NK-92 (cell line): ENCODE data around the gene HYAL2.
"Not testable (repeated sequence)": the region's sequence is repeated elsewhere in the genome, so short reads cannot be mapped to it uniquely, and the experiment has no call there.

Experiments used
- DNase-seq: peaks from one replicate; lab custom pipeline; 2025; ENCODE audit not compliant: unreplicated experiment; lab: John Stamatoyannopoulos, UW

HYAL2 gene

GRCh38 chr3:50293079-50293801 lies 29.3 kb downstream of the HYAL2 start:
- DNase-seq, result no peak

DNA sequence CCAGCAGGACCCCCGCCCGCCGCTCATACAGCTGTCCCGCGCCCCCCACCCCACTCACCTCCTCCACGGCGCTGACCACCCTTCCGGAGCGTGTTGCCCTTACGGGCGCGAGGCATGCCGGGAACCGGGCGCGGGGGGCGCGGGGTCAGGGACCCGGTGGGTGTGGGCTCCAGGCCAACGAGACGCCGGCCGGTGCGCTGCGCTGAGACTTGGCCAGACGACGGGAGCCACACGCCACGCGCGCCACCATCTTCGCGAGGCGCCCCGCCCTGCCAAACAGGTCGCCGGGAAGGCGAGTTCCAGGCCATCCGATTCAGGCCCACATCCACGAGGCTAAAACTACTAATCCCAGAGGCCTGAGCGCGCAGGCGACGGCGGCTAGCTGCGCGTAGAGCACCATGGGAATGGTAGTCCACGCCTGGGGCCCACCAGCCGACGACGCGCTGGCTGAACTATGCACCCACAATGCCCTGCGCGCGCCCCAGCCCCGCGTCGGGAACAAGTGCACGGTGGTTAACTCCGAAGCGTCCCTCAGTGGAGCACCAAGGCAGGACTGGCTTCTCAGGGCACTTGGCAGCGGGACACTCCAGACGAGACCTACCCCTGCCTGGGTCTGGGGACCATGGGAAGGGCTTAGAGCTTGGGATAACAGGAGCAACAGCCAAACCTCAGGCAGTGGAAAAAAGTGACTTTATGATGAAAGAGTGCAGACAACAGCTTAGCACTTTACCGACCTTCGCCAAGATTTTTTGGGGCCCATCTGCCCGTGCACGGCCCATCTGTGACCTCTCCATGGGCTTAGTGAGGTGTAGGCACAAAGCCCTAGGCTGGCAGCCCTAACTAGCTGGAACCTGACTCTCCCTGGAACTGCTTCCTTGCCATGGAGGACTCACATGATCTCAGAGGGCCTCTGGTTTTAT lies 30.1 kb downstream of the HYAL2 start, which contains the start of gene IFRD2:
IFRD2 (minus strand) TSS at position 271 of the 920 bp plus-strand sequence; CDS start at position 116, 155 bp downstream.
- peak; percentile 64 for DNase-seq

GRCh38 chr3:50290161-50290641 lies 32.3 kb downstream of the HYAL2 start:
- DNase-seq, result no peak

DNA sequence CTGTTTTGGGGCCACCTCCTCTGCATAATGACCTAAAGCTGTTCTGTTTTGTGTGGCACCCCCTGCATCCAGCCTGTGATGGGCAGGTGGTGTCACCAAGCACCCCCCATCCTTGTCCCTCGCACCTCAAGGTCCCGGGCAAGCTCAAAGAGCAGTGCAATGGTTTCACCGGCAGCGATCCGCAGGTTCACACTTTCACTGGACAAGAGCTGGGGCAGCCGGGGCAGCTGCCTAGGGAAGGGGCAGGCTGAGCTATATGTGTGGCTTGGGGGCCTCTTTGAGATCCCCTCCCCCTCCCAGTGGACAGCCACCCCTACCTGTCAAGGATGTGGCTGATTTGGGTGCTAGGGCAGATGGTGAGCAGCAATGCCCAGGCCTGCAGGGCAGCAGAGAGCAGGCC lies 33.4 kb downstream of the HYAL2 start:
- no peak for DNase-seq

DNA sequence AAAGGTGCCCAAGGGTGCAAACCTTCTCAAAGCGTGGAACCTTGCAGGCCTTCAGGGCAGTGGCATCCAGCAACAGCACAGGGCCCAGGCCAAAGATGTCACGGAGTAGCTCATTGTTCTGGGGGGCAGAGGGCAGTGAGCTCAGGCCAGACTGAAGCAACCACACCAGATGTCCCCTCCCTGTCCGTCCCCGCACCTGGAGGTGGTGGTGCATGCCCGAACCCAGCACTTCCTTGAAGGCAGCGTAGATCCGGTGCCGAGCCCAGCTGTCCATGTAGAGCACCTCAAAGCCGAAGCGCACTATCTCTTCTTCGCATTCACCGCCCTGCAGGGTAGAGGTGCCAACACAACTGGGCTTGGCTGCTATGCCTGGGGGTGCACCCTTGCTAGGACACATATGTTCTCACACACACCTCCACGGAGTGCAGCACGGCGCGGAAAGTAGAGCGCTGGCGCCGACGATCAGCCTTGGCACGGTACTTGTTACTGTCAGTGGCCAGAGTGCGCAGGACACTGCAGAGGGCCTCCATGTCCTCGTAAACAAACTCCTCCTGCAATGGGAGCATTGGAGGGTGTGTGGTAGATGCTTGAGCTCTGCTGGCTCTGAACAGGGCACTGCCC lies 34.0 kb downstream of the HYAL2 start:
- no peak for DNase-seq

GRCh38 chr3:50287262-50287661 lies 35.3 kb downstream of the HYAL2 start:
- no peak for DNase-seq

- no peak for DNase-seq
These were observed 36.0 kb downstream of the HYAL2 start for GRCh38 chr3:50286322-50287227.

GRCh38 chr3:50284121-50284520 lies 38.4 kb downstream of the HYAL2 start:
- not testable (repeated sequence) for DNase-seq

DNA sequence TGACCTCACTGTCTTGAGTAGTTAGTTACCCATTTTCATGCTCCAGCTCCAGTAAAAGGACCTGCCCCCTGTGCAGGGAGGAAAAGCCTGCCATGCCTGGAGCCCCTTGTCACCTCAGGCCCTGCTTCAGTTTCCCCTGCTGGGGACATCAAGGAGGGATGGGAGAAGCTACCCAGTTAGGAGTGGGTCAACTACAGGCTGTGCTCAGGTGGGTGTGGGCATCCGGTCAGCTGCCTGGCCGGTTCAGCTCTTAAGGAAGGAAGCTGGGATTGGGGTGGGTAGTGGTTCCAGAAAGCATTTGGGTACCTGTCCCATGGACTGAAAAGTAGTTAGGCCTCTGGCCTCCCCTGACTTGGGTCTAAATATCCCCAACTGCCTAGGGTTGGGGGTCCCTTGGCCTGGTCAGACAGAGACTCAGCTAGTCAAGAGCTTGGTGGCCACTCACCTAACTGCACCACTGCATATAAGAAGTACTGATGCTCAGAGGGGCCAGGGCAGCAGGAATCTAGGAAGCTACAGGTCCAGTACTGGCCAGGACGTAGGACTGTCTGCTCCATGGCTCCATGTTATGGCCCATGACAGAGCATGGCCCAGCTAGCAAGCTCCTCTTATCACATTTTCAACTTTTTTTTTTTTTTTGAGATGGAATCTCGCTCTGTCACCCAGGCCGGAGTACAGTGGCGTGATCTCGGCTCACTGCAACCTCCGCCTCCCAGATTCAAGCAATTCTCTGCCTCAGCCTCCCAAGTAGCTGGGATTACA lies 43.1 kb downstream of the HYAL2 start:
- no peak for DNase-seq

GRCh38 chr3:50278880-50279224 lies 43.7 kb downstream of the HYAL2 start, which contains the start of gene LSMEM2:
Gene LSMEM2 (plus strand): TSS chr3:50279087. CDS start chr3:50279114, 27 bp downstream.
- no peak for DNase-seq

DNA sequence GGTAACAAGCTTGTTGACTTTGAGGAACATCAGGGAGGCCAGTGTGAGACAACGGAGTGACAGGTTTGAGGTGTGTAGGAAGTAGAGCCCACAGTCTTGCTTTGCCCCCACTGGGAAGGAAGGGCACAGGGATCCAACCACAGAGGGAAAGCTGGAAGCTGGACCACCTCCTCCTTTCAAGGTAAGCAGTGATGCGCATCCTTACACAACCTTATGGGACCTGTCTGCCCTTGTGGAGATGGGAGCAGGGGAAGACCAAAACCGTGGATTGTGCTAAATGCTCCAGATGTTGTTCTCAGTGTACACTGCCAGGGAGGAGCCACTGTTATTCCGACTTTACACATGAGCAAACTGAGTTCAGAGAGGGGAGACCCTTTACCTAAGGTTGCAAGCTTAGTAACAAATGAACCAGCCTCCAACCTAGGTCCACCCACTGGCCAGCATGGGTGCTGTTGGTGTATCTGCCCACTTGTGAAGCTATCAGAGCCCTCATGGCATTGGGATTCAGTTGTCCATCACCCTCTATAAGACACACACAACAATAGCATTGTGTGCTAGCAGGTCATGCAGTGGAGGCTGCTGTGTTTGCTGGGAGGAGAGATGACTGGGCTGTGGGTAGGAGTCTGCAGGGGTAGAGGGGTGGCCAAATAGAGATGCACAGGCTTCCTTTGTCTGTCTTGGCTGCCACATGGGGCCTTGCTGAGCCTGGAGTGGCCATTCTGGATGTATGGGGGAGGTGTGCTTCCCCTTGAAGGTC lies 44.2 kb downstream of the HYAL2 start:
- DNase-seq, result no peak

DNA sequence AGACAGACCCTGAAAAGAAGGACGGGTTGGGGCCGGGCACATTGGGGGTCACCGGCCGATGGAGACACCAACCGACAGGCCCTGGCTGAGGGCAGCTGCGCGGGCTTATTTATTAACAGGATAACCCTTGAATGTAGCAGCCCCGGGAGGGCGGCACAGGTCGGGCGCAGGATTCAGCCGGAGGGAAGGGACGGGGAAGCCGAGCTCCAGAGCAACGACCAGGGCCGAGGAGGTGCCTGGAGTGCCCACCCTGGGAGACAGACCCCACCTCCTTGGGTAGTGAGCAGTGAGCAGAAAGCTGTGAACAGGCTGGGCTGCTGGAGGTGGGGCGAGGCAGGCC lies 45.8 kb downstream of the HYAL2 start:
- no peak for DNase-seq

GRCh38 chr3:50275996-50276761 lies 46.4 kb downstream of the HYAL2 start:
- DNase-seq, result no peak

GRCh38 chr3:50275141-50275995 lies 47.2 kb downstream of the HYAL2 start:
- DNase-seq, result no peak

GRCh38 chr3:50274371-50275104 lies 48.0 kb downstream of the HYAL2 start:
- DNase-seq, result no peak

DNA sequence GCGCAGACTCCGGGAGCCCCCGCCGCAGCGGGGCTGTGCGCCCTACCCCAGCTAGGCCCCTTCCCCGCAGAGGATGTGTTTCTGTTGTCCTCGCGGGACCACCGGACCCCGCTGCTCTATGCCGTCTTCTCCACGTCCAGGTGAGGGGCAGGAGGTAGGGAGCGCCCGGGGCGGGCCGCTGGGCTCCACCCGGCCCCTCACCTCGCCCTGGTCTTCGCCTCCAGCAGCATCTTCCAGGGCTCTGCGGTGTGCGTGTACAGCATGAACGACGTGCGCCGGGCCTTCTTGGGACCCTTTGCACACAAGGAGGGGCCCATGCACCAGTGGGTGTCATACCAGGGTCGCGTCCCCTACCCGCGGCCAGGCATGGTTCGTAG lies 48.9 kb downstream of the HYAL2 start:
- no peak for DNase-seq
